GM18909 (cell line): ENCODE results near the gene SFSWAP.
"Not testable (repeated sequence)": the region's sequence is repeated elsewhere in the genome, so short reads cannot be mapped to it uniquely, and the experiment has no call there.

Experiments
- ATAC-seq: cut with Tn5 transposase; IDR thresholded peaks from one replicate; pipeline ENCODE4 v1.9.1; 2021; ENCODE audit warnings: mild to moderate bottlenecking; ENCODE audit not compliant: unreplicated experiment, poor library complexity

SFSWAP gene

DNA sequence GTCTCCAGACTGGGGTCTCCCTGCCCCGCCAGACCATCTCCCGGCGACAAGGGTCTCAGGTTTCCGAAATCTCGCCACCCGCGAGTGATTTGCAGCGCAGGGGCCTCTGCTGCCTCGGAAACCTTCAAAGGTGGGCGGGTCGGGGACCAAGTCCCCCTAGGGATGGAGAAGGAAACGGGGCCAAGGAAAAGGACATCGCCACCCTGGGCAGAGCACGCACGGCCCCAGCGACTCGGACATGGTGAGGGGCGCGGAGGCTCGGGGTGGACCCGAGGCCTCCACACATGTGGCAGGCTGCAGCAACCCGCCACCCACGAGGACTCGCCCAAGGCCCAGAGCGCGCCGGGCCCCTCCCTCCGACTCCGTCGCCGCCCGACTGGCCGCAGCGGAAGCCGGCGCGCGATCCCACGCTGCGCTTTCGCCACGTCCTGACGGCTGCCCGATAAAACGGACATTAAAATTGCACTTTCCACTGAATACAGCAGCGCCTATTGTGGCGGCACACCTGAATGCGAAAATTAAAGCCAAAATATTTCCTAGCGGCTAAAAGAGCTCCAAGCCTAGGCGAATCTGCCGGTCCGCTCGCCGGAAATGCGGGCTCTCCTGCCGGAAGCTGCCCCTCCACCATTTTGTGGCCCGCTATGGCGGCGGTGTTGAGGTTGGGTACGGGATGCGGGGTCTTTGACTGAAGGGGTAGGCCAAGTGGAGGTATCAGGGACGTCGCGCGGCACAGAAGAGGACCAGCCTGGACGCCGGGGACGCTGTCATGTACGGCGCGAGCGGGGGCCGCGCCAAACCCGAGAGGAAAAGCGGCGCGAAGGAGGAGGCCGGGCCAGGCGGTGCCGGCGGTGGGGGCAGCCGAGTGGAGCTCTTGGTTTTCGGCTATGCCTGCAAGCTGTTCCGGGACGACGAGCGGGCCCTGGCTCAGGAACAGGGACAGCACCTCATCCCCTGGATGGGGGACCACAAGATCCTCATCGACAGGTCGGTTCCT is at the start of gene SFSWAP:
TSS of gene SFSWAP (plus strand) at position 627 of the 994 bp plus-strand sequence. CDS start at position 767, 140 bp downstream.
- peak; percentile 91 for ATAC-seq

DNA sequence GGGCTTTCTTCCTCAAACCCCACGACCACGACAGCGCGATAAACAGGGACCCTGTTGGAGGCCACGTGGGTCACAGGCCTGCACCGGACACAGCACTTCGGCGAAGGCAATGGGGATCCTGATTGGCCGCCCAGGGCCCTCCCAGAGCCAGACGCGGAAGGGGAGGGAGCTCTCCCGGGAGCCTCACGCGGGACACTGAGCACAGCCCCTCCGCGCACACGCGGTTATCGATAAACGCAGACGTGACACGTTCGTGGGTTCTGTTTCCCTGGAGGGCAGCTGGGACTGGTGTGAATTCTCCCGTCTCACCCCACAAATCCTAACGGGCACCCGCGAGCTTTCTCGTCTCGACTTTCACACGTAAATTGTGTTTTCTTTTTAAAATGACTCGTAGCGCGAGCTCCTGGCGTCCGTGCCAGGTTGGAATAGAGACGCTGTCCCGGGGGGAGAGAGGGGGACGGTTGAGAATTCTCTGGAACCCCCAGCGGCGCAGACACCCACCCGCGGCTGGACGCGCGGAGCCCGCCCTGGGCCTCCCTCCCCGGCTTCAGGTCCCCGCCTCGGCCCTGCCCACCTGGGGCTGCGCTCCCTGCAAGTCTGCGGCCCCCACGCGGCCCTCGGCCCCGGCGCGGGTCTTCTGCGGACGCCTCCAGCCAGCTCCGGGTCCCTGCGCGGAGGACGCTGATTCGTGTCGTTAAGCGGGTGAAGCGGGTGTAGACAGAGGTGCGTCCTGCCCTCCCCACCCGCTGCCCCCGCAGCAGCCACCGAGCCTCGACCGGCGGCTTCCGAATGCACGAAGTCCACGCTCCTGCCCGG is 49.5 kb upstream of the SFSWAP start:
- ATAC-seq: not testable (repeated sequence)

DNA sequence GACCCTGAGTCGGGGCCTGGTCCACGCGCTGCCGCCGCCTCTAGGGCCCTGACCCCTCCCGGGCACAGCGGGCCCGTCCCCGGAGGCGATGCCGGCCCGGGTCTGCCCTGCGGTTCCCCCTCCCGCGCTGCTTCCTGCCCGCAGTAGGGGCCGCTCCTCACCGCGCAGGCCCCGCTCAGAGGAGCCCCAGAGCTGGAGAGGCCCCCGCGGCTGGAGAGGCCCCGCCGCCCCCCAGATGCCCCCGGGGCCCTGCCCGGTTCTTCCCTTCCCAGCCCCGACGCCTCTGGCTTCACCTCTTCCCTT is 49.0 kb upstream of the SFSWAP start:
- not testable (repeated sequence) for ATAC-seq

DNA sequence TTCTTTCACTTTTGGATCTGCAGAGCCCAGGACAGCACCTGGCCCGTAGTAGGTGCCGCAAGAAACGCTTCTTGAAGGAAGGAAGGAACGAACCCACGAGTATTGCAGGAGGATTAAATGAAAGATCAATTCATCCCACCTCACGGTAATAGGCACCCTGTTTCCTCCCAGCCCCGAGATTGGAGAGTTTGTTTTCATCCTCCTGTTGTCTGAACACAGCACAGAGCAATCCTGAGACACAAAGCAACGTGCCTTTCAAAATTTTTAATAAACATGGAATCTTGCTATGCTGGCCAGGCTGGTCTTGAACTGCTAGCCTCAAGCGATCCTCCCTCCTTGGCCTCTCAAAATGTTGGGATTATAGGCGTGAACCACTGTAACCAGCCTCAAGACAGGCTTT is 48.5 kb upstream of the SFSWAP start:
- not testable (repeated sequence) for ATAC-seq

DNA sequence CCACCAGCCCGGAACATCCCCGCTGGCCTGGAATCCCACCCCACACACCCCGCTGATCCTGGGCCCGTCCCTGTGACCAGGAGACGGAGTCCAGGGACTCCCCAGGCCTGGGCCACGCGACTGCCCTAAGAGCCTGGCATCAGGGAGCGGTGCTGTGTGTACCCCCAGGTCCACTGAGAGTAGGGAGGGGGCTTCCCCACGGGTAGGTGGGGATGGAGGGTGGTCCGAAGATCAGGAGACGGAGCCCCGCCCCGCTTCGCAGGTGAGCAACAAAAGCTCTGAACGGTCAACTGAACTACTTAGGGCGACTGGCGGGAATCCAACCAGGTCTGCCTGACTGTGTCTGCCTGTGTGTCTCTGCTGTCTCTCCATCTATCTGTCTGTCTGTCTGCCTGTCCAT is 45.2 kb upstream of the SFSWAP start:
- ATAC-seq: not testable (repeated sequence)

DNA sequence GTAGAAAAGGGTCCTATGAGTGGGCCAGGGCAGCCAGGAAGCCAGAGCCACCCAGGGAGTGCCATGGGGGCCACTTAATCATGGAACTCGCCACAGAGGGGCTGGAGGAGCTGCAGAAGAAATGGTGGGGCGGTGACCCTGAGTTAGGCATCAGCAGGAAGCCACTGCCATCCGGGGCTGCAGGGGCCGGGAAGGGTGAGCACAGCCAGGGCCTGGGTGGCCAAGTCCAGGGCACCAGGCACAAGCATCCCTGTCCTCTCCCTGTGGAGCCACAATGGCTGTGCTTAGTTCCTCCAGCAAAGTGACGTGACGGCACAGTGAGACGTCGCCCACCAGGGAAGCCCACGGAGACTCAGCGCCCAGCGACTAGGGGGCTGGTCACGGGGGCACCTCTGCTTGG is 44.4 kb upstream of the SFSWAP start:
- ATAC-seq: not testable (repeated sequence)

DNA sequence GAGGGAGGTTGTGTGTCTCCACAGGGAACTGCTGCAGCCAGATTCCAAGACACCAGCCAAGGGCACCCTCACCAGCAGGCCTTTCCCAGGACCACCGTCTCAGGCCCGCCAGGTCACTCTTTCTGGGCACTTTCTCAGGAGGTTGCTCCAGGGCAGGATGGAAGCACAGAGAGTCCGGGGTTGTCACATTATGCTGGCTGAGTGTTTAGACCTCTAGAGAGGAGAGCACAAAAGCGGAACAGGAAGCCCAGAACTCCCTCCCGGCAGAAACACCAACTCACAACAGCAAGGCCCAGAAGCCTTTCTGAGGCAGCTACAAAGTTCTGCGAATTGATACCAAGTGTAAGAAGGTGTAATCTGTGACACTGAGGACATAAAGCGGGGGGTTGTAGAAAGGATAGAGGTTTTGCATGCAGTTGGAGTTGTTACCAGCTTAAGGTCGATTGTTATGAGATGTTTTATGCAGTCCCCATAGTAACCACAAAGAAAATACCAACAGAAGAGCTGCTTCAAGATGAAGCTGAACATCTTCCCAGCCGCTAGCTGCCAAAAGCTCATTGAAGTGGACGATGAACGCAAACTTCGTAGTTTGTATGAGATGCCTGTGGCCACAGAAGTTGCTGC is 43.8 kb upstream of the SFSWAP start:
- ATAC-seq: not testable (repeated sequence)

DNA sequence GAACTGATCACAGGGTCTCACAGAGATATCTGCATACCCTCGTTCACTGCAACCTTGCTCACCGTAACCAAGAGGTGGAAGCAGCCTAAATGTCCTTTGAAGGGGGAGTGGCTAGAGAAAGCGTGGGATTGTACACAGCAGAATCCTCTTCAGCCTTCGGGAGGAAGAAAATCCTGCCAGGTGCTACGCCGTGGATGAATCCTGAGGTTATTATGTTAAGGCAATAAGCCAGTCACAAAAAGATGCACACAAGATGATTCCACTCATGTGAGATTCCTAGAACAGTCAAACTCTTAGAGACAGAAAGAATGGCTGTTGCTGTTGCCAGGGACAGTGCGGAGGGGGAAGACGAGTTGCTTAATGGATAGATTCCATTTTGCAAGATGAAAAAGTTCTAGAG is 39.6 kb upstream of the SFSWAP start:
- ATAC-seq: no peak

DNA sequence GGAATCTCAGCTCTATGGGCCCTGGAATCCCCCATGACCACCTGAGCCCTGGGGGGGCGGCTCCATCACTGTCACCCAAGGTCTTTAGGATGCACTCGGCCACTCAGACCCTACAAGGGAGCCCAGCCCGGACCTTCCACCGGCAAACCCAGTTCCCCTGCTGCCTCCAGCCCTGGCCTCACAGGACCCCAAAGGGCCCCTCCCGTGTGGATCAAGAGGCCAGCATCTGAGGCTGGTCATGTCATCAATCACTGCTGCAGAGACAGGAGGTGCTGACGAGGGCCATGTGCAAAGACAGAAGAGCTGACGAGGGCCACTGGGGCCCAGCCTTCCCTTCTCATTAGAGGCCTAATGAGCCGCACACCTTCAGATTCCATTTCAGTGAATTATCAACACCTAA is 39.0 kb upstream of the SFSWAP start:
- ATAC-seq: no peak

DNA sequence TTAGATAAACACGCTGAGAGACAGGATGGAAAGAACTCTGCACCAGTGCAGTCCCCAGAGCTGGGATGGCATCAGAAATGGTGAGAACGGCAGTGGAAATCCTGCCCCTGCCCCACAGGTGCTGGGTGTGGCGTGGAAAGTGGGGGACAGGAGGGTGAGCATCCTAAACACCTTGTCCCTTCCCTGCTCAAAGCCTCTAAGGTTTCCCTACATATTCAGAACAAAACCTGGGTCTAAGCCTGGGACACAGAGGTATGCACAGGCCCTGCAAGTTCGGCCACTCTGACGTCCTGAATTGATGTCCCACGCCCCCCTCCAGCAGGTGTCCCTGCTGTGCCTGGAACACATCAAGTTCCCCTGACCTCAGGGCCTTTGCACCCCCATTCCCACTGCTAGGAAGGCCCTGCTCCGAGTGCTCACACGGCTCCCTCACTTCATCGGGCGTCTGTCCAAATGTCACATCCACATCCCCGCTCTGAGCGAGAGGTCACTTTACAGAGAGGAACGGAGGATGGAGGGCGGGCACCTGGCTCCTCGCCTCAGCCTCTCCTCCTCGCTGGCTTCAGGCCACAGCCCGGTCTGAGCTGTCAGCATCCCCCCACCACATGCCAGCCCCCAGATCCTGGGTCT is 38.5 kb upstream of the SFSWAP start:
- no peak for ATAC-seq

DNA sequence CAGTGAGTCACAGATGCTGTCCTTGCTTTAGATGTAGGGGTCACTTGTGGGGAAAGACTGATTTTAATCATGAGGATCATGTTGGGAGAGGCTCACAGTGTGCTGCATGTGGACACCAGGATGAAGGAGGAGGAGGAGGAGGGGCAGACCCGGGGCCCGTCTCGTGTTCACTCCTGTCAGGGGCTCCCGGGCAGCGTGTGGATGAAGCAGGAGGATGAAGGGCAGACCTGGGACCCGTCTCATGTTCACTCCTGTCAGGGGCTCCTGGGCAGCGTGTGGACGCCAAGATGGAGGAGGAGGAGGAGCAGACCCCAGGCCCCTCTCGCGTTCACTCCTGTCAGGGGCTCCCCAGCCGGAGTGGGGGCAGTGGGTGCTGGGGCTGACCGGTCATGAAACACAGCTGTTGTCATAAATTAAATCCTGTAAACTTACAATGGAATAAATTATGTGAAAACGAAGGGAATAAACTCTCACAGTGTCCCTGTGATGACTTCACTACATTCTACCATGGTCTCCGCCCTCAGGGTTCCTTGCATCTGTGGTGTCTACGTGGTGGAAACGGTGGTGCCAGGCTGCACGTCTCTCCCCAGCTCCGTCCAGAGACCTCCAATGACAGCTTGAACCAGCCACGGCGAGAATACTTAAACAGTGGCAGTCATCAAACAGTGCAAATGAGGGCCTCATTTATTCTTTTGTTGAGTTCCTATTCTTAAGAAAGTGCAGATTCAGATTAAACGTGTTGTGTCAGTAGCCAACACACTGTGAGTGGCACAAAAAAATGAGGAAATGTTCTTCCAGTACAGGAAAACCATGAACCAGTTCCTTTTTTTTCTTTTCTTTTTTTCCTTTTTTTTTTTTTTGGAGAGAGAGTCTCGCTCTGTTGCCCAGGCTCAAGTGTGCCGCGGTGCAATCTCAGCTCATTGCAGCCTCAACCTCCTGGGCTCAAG is 37.7 kb upstream of the SFSWAP start:
- ATAC-seq: no peak

DNA sequence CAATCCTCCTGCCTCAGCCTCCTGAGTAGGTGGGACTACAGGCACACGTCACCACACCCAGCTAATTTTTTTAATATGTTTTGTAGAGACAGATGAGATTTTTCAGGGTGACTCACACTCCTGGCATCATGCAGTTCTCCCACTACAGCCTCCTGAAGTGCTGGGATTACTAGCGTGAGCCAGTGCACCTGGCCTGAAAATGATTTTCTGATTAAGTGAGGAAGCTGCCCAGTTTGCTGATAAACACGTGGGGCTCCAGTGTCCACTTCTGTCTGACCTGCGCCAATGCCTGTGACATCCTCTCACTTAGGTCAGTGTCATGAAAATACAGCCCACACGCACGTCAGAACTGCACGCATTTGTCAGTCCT is 37.0 kb upstream of the SFSWAP start:
- no peak for ATAC-seq

DNA sequence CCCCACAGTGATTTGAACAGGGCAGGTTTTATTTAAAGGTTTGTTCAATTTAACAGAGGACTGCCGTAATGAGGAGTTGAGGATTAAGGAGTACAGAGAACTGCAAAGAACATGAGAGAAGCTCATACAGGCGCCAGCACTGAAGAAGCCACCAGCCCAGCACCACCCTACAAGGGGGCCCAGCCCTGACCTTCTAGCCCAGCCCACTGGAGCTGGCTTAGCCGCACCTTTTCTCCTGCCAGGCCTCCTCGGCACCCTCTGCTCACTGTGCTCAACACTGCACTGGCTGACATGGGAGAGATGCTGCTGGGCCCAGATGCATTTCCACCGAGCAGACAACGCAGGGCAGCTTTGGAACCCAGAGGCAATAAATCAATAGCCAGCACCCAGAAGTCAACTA is 36.5 kb upstream of the SFSWAP start:
- no peak for ATAC-seq

DNA sequence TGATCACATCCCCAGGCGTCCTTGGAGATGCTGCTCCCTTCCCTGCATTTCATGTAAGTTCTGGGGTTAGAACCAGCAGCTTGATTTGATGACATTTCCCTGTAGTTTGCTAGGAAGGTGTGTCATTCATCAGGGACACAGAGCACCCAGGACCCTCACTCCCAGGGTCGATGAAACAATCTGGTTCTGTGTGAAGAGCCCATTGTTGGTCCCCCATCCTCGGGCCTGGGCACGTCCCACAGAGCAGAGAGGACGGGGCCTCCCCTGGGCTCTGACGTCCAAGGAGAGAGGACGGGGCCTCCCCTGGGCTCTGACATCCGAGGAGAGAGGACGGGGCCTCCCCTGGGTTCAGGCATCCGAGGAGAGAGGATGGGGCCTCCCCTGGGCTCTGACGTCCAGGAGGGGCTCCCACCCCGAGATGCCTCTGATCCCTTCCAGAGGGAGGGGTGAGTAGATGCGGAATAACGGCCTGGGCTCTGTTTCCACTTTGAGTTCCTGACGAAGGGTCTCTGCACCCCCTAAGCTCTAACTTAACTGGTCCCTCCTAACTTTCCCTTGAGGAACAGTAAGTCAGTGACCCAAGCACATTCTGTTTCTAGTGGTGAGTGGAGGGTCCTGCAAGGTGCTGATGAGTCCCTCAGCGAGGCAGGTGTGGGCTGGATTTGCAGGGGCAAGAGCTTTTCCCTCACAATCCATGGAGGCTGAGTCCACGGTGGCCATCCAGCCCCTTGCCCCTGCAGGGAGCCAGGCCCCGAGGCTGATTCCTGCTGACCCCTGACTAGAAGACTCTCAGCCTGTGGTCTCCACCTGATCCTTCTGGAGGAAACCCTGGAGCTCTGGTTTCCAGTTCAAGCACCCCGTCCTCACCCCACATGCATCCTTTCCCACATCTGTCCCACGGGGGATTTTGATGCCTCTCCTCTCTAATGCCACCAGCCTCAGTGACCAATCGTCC is 35.5 kb upstream of the SFSWAP start:
- ATAC-seq: no peak

DNA sequence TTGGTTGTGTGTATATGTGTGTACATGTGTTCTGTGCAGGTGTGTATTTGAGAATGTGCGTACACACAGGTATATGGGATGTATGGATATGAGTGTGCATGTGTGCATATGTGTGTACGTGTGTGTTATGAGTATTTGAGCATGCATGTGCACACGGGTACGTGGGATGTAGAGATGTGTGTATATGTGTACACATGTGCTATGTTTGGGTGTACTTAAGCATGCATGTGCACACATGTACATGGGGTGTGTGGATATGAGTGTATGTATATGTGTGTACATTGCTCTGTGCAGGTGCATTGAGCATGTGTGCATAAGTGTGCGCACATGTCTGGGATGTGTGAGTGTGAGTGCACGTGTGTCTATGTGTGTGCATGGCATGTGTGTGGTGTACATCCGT is 34.3 kb upstream of the SFSWAP start:
- ATAC-seq: no peak

DNA sequence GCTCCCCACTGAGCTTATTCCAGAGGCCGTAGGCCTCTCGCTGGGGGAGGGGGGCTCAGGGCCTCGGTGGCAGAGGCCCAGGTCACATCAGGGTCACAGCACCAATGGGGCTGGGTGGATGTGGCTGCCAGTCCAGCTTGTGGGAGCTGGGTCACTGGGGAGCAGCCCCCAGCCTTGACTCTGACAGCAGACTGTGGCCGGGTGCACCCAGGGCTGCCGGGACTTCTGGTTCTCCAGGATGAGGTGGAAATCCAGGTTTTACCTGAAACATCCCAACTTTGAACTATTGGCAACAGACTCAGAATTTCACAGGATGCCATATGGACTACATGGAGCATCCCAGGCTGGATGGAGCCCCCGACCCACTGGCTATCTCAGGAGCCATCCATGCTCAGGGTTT is 33.8 kb upstream of the SFSWAP start:
- not testable (repeated sequence) for ATAC-seq

DNA sequence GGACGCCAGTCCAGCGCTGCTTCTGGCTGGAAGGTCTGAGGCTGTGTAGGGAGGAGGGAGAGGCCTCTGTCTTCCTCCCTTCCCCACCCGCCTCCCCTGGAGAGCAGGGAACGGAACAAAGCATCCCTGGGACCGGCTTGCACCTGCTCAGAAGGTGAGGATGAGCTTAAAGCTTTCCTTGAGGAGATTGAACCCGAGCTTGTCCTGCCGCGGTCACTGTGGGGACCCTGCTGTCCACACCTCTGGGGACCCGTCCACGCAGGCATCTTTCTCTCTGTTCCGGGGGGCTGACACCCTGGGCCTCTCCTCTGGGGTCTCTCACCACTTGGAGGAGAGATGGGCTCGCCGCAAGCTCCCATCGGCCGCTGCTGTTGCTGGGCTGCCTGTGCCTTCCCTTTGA is 33.2 kb upstream of the SFSWAP start:
- no peak for ATAC-seq
